ENCODE data around the gene GSAP. TPM values are rescaled to one million over a fixed set of nuclear protein-coding genes. Genes with fewer than 3 reads are reported as not detected.
"Not testable (repeated sequence)": the region's sequence is repeated elsewhere in the genome, so short reads cannot be mapped to it uniquely, and the experiment has no call there.

GSAP gene
- total RNA-seq, 2 experiments from 2014 or later, result 1.1 to 1.4 TPM

DNA sequence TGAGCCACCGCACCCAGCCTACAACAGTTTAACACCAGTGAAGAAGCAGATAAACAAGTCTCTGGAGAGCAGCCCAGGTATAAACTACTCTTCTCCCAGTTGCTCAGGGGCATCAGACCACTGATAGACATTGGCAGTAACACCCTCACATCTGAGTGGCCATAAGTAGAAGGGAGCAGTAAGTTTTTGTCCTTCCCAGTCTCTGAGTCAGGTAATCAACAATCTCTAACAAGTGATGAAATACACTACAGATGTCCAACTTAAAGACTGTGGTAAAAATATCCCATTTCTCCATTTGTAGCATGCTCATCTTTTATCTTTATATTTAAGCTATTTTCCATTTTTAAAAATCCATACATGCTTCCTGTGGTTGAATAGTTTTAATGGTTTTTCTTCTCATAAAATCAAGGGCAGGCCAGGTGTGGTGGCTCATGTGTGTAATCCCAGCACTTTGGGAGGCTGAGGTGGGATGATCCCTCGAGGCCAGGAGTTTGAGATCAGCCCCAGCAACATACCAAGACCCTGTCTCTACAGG lies 78.6 kb downstream of the GSAP start:
- Mint-ChIP-seq H3K4me1 (peaks cover 11% of the 10 kb centered on the region), H3K27me3 (no peaks in the 10 kb centered on the region), H3K4me3 (no peak overlapping the region), H3K27ac (no peak overlapping the region), H3K9me3 (ENCODE audit: low read depth) (no peaks in the 10 kb centered on the region), H3K36me3 (ENCODE audit: low read depth) (no peaks in the 10 kb centered on the region)
- POLR2A ChIA-PET, result interaction anchor here (0.6 kb wide), 2 partner anchors 13 to 192 kb away, joined by 3 to 8 read pairs; no protein-coding TSS in a partner anchor
- no peak for ATAC-seq
- intact Hi-C loops (cut with DNase I, micrococcal nuclease), result no loop called here
- no peak for DNase-seq
- CTCF ChIA-PET, result no interaction called here

DNA sequence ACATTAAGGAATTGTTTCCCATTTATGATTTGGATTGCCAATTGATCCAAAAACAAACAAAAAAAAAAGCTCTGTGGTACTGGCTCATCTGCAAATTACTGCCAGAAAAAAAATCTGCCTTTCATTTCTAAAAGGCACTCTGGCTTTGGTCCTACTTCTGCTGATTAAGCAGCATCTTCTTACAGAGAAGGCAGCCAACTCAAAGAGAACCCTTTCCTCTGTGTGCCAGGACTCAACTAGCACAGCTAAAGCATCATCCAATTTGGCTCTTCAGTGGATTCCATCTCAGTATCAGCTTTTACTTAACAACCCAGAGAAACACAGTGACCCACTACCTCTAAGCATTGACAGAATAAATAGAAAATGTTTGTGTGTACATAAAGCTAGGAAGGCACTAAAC lies 80.6 kb downstream of the GSAP start:
- DNase-seq (no peak), ATAC-seq (no peak)
- H3K36me3 Mint-ChIP-seq (ENCODE audit: low read depth), result no peaks in the 10 kb centered on the region
- intact Hi-C loops (cut with DNase I, micrococcal nuclease), result no loop called here
- H3K27me3 Mint-ChIP-seq, result no peaks in the 10 kb centered on the region
- no peak overlapping the region for H3K4me3 Mint-ChIP-seq
- H3K27ac Mint-ChIP-seq, result no peak overlapping the region
- H3K9me3 Mint-ChIP-seq (ENCODE audit: low read depth), result no peaks in the 10 kb centered on the region
- H3K4me1 Mint-ChIP-seq, result peaks cover 23% of the 10 kb centered on the region
- ChIA-PET CTCF (interaction anchor here (0.6 kb wide), 1 partner anchor 905 kb away, joined by 3 read pairs; no protein-coding TSS in a partner anchor), POLR2A (no interaction called here)

GRCh38 chr7:77334039-77334438 lies 82.1 kb downstream of the GSAP start:
- intact Hi-C loops (cut with DNase I, micrococcal nuclease), result loop anchor here in 1 of 2 experiments (5.0 kb wide), 1 partner anchor 87 kb away; no protein-coding TSS in a partner anchor
- H3K4me1 Mint-ChIP-seq, result peaks cover 37% of the 10 kb centered on the region
- H3K27me3 Mint-ChIP-seq; H3K36me3 Mint-ChIP-seq (ENCODE audit: low read depth); DNase-seq; ATAC-seq; H3K27ac Mint-ChIP-seq; H3K4me3 Mint-ChIP-seq; POLR2A ChIA-PET; H3K9me3 Mint-ChIP-seq (ENCODE audit: low read depth): not testable (repeated sequence)
- CTCF ChIA-PET, result interaction anchor here (0.6 kb wide), 1 partner anchor 79 kb away, joined by 3 read pairs; no protein-coding TSS in a partner anchor

DNA sequence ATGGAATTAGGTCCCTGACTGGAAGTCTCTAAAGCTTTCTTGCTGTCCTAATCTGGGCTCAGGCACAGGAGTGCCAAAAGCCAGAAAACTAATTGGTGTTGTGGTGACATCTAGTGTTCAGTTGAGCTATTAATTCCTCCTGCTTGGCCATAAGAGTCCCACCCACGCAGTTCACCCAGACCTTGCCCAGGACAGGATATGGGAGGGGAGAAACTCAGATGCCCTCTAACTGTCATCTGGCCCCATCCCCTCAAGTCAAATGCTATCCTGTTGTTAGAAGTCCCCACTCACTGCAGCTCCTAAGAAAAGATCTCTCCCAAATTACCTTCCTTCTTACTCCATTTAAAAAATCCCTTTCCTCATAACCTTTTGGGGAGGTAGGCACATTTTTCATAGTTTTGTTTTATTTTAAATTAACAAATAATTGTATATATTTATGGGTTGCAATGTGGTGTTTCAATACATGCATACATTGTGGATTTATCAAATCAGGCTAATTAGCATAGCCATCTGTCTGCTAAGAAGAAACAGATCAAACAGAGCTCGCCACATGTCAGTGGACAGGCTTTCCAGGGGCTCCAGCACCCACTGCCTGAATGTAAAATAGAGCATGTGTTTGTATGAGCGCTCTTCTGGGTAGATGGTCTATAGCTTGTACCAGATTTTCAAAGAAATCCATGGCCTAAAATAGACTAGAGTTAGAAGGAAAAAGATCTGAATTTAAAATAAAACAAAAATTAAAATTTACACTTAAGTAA lies 84.0 kb downstream of the GSAP start:
- no peaks in the 10 kb centered on the region for H3K27me3 Mint-ChIP-seq
- H3K4me3 Mint-ChIP-seq, result no peak overlapping the region
- DNase-seq, result peak; percentile 76
- H3K36me3 Mint-ChIP-seq (ENCODE audit: low read depth), result no peaks in the 10 kb centered on the region
- peaks cover 44% of the 10 kb centered on the region for H3K4me1 Mint-ChIP-seq
- no peaks in the 10 kb centered on the region for H3K9me3 Mint-ChIP-seq (ENCODE audit: low read depth)
- peak; percentile 56 for ATAC-seq
- CTCF ChIA-PET, result interaction anchor here (0.6 to 1.8 kb wide), 12 partner anchors 9 to 262 kb away, joined by 3 to 21 read pairs (median 4); partner anchors contain the start of genes CCDC146 and FGL2
- POLR2A ChIA-PET, result no interaction called here
- intact Hi-C loops (cut with DNase I, micrococcal nuclease), result loop anchor here in 1 of 2 experiments (2.0 to 5.0 kb wide), 2 partner anchors 21 to 85 kb away; no protein-coding TSS in a partner anchor
- H3K27ac Mint-ChIP-seq, result no peak overlapping the region

DNA sequence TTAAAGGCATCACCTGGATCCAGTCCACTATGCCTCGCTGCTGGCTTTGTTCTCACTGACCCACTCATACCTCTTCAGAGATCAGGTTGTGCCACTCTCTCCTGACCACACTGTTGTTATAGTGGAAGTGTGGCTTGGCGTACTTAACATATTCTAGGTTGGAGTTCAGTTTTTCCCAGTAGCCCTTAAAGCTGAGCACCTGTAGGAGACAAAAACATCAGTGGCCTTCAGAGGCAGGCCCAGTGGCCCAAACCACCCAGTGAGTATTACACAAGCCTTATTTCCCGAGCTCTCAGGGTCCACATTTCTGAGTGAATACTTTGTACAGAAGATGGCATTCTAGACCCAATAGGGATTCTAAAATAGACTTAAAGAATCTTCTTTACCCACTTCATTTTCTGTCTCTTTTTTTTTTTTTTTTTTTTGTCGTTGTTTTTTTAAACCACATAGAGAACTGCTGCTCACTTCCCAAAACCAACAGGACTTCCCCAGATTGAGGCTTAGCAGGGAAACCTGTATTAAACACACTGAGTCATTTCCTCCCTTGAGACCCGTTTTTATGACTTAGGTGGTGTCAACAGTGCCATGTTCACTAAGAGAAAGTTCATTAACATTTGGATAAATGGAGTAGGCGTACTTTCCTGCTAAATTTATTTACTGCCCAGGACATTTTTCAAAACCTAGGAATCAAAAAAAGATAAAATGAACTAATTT lies 85.8 kb downstream of the GSAP start:
- ChIA-PET POLR2A (no interaction called here), CTCF (no interaction called here)
- no peaks in the 10 kb centered on the region for H3K36me3 Mint-ChIP-seq (ENCODE audit: low read depth)
- ATAC-seq (peak; percentile 38), DNase-seq (peak; percentile 25)
- no peaks in the 10 kb centered on the region for H3K9me3 Mint-ChIP-seq (ENCODE audit: low read depth)
- intact Hi-C loops (cut with DNase I, micrococcal nuclease), result loop anchor here (1.0 to 5.0 kb wide), 5 partner anchors 22 to 208 kb away; partner anchors contain the start of gene CCDC146 (in 1 of the 2)
- peak overlapping the region; percentile 11 for H3K4me3 Mint-ChIP-seq
- peaks cover 58% of the 10 kb centered on the region for H3K4me1 Mint-ChIP-seq
- H3K27ac Mint-ChIP-seq, result peak overlapping the region; percentile 73
- no peaks in the 10 kb centered on the region for H3K27me3 Mint-ChIP-seq

GRCh38 chr7:77329466-77330168 lies 86.5 kb downstream of the GSAP start:
- Mint-ChIP-seq H3K27me3 (no peaks in the 10 kb centered on the region), H3K4me1 (peaks cover 58% of the 10 kb centered on the region), H3K36me3 (ENCODE audit: low read depth) (no peaks in the 10 kb centered on the region), H3K9me3 (ENCODE audit: low read depth) (no peaks in the 10 kb centered on the region), H3K27ac (peak overlapping the region; percentile 73), H3K4me3 (no peak overlapping the region)
- intact Hi-C loops (cut with DNase I, micrococcal nuclease), result loop anchor here (1.0 to 5.0 kb wide), 8 partner anchors 23 to 207 kb away; partner anchors contain the start of genes CCDC146 (in 2 of the 2) and PTPN12 (in 1 of the 2)
- DNase-seq (no peak), ATAC-seq (peak; percentile 68)
- ChIA-PET POLR2A (interaction anchor here (0.6 kb wide), 1 partner anchor 63 kb away, joined by 5 read pairs; no protein-coding TSS in a partner anchor), CTCF (interaction anchor here (1.3 to 1.9 kb wide), 2 partner anchors 12 to 83 kb away, joined by 4 to 7 read pairs; no protein-coding TSS in a partner anchor)

GRCh38 chr7:77328669-77329068 lies 87.5 kb downstream of the GSAP start:
- POLR2A ChIA-PET, result interaction anchor here (0.6 to 1.2 kb wide), 3 partner anchors 62 to 126 kb away, joined by 3 to 5 read pairs (median 3); no protein-coding TSS in a partner anchor
- intact Hi-C loops (cut with DNase I, micrococcal nuclease), result loop anchor here in 1 of 2 experiments (2.0 kb wide), 3 partner anchors 64 to 208 kb away; partner anchors contain the start of genes CCDC146 and PTPN12
- Mint-ChIP-seq H3K9me3 (ENCODE audit: low read depth) (no peaks in the 10 kb centered on the region), H3K27me3 (no peaks in the 10 kb centered on the region), H3K4me1 (peaks cover 58% of the 10 kb centered on the region), H3K4me3 (no peak overlapping the region), H3K36me3 (ENCODE audit: low read depth) (no peaks in the 10 kb centered on the region), H3K27ac (no peak overlapping the region)
- ATAC-seq (no peak), DNase-seq (no peak)
- CTCF ChIA-PET, result interaction anchor here (0.9 to 1.9 kb wide), 5 partner anchors 11 to 89 kb away, joined by 3 to 7 read pairs (median 3); no protein-coding TSS in a partner anchor

DNA sequence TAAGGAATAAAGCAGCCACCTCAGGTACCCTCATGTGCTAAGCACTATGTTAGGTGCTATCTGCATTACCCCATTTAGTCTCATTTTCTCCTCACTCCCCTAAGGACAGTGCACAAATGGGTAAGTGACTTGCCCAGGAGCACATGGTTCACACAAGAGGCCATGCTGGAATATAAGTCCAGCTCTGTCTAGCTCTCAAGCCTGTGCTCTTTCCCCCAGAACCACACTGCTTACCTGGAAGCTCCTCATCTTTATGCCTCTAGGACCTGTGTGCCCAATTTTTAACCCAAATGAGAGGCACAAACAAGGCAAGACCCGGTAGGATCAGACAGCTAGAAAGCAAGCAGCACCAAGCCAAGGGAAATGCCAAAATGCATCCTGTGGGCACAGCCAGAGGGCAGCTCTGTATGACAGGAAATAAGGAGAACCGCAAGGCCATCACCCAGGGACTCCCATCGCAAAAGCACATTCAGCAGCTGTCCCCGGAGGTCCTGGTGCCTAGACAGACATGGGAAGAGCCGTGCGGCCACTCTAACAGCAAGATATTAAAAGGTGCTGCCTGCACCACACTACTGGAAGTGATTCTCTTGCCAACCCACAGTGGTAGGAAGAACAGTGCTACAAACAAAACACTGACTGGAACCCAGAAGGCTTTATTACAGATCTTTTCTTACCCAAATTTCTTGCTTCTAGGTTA lies 88.1 kb downstream of the GSAP start:
- Mint-ChIP-seq H3K4me3 (no peak overlapping the region), H3K36me3 (ENCODE audit: low read depth) (no peaks in the 10 kb centered on the region), H3K27me3 (no peaks in the 10 kb centered on the region), H3K4me1 (peaks cover 58% of the 10 kb centered on the region), H3K27ac (peak overlapping the region; percentile 64), H3K9me3 (ENCODE audit: low read depth) (no peaks in the 10 kb centered on the region)
- ATAC-seq (peak; percentile 23), DNase-seq (peak; percentile 40)
- ChIA-PET CTCF (interaction anchor here (0.9 to 1.9 kb wide), 5 partner anchors 10 to 89 kb away, joined by 3 to 7 read pairs (median 3); no protein-coding TSS in a partner anchor), POLR2A (interaction anchor here (0.6 to 1.2 kb wide), 2 partner anchors 62 to 125 kb away, joined by 3 read pairs; no protein-coding TSS in a partner anchor)
- intact Hi-C loops (cut with DNase I, micrococcal nuclease), result loop anchor here in 1 of 2 experiments (2.0 kb wide), 3 partner anchors 65 to 209 kb away; partner anchors contain the start of genes CCDC146 and PTPN12

DNA sequence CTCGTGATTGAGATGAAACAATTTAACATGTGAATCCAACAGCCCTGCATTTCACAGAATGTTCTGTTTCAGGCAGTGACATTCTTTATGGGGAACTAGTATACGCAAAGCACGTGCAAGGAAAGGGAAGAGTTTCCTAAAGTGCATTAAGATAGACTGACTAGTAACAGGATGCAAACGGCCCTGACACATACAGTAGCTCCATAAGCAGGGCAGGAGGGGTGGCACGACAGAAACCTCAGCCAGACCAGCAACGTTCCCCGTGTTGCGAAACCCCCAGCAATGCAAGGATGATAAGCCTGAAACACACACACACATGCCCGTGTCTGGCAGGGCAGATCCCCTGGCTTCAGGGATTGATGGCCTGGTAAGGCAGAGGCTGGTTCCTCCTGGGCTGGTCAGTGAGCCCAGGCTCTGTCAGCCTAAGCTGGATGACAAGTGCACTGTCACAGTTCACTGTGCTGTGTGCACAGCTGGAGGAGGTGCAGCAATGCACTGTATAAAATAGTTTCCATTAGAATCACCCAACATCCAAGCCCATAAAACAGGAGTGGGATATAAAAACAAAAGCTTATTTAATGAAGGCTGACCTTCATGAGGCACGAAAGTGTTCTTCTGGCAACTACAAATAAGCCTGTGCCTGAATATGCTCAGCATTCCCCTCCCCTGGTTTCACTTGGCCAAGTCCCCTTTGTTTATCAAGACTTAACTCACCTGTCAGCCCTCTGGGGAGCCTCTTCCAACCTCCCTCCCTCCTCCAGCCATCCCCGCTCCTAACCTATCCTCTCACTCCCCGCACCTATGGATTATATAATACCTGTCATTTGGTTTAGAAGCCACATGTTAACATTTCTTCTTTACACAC lies 88.8 kb downstream of the GSAP start:
- peaks cover 58% of the 10 kb centered on the region for H3K4me1 Mint-ChIP-seq
- no peaks in the 10 kb centered on the region for H3K27me3 Mint-ChIP-seq
- H3K9me3 Mint-ChIP-seq (ENCODE audit: low read depth), result no peaks in the 10 kb centered on the region
- no peak overlapping the region for H3K4me3 Mint-ChIP-seq
- no peak for DNase-seq
- POLR2A ChIA-PET, result interaction anchor here (1.2 kb wide), 1 partner anchor 61 kb away, joined by 3 read pairs; no protein-coding TSS in a partner anchor
- intact Hi-C loops (cut with DNase I, micrococcal nuclease), result no loop called here
- no peak overlapping the region for H3K27ac Mint-ChIP-seq
- CTCF ChIA-PET, result interaction anchor here (1.0 to 1.9 kb wide), 2 partner anchors 80 to 84 kb away, joined by 3 to 7 read pairs; no protein-coding TSS in a partner anchor
- H3K36me3 Mint-ChIP-seq (ENCODE audit: low read depth), result no peaks in the 10 kb centered on the region
- no peak for ATAC-seq
